Tibial nerve (tissue), 3 donors: ENCODE measurements around the gene HS2ST1.

Experiments used
- POLR2A ChIP-seq, 2 donors: fragments of 450-650 bp; IDR thresholded peaks; one replicate each; pipeline ENCODE4 v1.6.1; 2017; ENCODE audit warnings: antibody characterized with exemption in 2 of 2, mild to moderate bottlenecking in 2 of 2, moderate library complexity in 2 of 2
- TF ChIP-seq, protein P1 (sequence below), 5 experiments: fragments of 200-600 bp in 3 of 5; fragments of 450-650 bp in 2 of 5; sonication (generic) in 3 of 5; IDR thresholded peaks; one replicate each; pipeline ENCODE4 v1.5.1; 2016 to 2019; ENCODE audit warnings: antibody characterized with exemption in 5 of 5, mild to moderate bottlenecking in 3 of 5, moderate library complexity in 2 of 5

DNA sequence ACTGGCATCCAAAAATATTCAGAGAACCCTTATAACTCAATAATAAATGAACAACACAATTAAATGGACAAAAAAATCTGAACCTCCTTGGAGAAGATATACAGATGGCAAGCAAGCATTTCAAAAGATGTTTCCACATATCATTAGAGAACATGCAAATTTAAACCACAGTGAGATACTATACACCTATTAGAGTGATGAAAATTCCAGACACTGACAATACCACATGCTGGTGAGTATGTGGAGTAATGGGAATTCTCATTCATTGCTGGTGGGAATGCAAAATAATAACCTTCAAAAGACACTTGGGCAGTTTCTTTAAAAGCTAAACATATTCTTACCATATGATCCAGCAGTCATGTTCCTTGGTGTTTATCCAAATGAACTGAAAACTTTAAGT, 46.1 kb downstream of the HS2ST1 start:
- no peak for TF ChIP-seq POLR2A (IDR thresholded peaks at IDR 0.05)
- TF ChIP-seq, protein P1, sequence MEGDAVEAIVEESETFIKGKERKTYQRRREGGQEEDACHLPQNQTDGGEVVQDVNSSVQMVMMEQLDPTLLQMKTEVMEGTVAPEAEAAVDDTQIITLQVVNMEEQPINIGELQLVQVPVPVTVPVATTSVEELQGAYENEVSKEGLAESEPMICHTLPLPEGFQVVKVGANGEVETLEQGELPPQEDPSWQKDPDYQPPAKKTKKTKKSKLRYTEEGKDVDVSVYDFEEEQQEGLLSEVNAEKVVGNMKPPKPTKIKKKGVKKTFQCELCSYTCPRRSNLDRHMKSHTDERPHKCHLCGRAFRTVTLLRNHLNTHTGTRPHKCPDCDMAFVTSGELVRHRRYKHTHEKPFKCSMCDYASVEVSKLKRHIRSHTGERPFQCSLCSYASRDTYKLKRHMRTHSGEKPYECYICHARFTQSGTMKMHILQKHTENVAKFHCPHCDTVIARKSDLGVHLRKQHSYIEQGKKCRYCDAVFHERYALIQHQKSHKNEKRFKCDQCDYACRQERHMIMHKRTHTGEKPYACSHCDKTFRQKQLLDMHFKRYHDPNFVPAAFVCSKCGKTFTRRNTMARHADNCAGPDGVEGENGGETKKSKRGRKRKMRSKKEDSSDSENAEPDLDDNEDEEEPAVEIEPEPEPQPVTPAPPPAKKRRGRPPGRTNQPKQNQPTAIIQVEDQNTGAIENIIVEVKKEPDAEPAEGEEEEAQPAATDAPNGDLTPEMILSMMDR (IDR thresholded peaks at IDR 0.05): no peak
